ENCODE data around the gene JHY.

DNA sequence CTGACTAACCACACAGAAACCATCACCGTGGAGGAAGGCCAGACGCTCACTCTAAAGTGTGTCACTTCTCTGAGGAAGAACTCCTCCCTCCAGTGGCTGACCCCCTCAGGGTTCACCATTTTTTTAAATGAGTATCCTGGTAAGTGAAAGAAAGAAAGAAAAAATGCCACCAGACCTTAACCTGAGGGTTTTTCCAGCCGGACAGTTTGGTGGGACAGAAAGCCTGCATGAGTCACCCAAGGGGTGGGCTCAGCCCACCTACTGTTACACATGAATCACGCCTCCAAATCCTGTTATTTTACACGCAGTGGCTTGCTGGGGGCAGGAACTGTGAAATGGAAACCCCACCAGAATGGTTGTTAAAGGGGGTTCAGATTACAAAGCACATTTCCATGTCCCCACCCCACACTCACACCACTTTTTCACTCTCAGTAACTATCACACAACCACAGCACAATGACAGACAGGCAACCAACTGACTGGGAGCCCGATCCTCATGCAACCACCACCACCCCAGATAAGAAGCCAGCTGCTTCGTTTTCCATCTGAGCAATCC lies 32.4 kb upstream of the JHY start:
- TF ChIP-seq, protein P1, sequence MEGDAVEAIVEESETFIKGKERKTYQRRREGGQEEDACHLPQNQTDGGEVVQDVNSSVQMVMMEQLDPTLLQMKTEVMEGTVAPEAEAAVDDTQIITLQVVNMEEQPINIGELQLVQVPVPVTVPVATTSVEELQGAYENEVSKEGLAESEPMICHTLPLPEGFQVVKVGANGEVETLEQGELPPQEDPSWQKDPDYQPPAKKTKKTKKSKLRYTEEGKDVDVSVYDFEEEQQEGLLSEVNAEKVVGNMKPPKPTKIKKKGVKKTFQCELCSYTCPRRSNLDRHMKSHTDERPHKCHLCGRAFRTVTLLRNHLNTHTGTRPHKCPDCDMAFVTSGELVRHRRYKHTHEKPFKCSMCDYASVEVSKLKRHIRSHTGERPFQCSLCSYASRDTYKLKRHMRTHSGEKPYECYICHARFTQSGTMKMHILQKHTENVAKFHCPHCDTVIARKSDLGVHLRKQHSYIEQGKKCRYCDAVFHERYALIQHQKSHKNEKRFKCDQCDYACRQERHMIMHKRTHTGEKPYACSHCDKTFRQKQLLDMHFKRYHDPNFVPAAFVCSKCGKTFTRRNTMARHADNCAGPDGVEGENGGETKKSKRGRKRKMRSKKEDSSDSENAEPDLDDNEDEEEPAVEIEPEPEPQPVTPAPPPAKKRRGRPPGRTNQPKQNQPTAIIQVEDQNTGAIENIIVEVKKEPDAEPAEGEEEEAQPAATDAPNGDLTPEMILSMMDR (IDR thresholded peaks at IDR 0.05): no peak
- TF ChIP-seq POLR2A (IDR thresholded peaks at IDR 0.05) (no peak), POLR2AphosphoS5 (IDR thresholded peaks at IDR 0.05) (no peak)

Measured in prostate gland (tissue), 2 donors.